Hematopoietic multipotent progenitor cell (in vitro differentiated cells): ENCODE measurements around the gene PDE1C. TPM values are rescaled to one million over a fixed set of nuclear protein-coding genes. Genes with fewer than 3 reads are reported as not detected.

Source experiments
- DNase-seq, 3 donors: peaks; one replicate each; pipeline ENCODE4 v3.0.0-alpha.2; 2011 to 2015; ENCODE audit warnings: low read depth in 2 of 3, low spot score in 2 of 3
- total RNA-seq: library from RNA; depleted of rRNA; stranded (reverse); fragments of >200 nt; gene quantifications from one replicate; pipeline ENCODE4 v1.2.3, GENCODE V29; 2012

PDE1C gene
- total RNA-seq, 1 donor, result under 0.01 TPM

- DNase-seq, result no peak
Measured at GRCh38 chr7:31953432-31953831, 116.8 kb downstream of the PDE1C start.

- no peak for DNase-seq
Measured at GRCh38 chr7:31950091-31950755, 120.0 kb downstream of the PDE1C start.

GRCh38 chr7:31948029-31948428, 122.2 kb downstream of the PDE1C start:
- DNase-seq, result no peak

- no peak for DNase-seq
Measured at GRCh38 chr7:31940167-31940566, 130.0 kb downstream of the PDE1C start.

GRCh38 chr7:31939076-31939475, 131.1 kb downstream of the PDE1C start:
- DNase-seq, result no peak

- DNase-seq, result no peak
Measured at GRCh38 chr7:31938650-31939049, 131.6 kb downstream of the PDE1C start.

- DNase-seq, result no peak
Measured at GRCh38 chr7:31937982-31938381, 132.2 kb downstream of the PDE1C start.

GRCh38 chr7:31935124-31936054, 134.8 kb downstream of the PDE1C start:
- no peak for DNase-seq

- DNase-seq, result no peak
Measured at GRCh38 chr7:31934551-31934950, 135.7 kb downstream of the PDE1C start.

GRCh38 chr7:31933481-31933880, 136.7 kb downstream of the PDE1C start:
- no peak for DNase-seq

GRCh38 chr7:31926991-31927584, 143.1 kb downstream of the PDE1C start:
- DNase-seq, result no peak

- DNase-seq, result no peak
Measured at GRCh38 chr7:31925753-31926454, 144.3 kb downstream of the PDE1C start.

GRCh38 chr7:31924251-31924650, 146.0 kb downstream of the PDE1C start:
- no peak for DNase-seq

GRCh38 chr7:31922848-31923247, 147.4 kb downstream of the PDE1C start:
- DNase-seq, result no peak

- no peak for DNase-seq
Measured at GRCh38 chr7:31921047-31921446, 149.2 kb downstream of the PDE1C start.

GRCh38 chr7:31919678-31920369, 150.4 kb downstream of the PDE1C start:
- DNase-seq, result no peak

- no peak for DNase-seq
Measured at GRCh38 chr7:31918706-31919393, 151.4 kb downstream of the PDE1C start.

- no peak for DNase-seq
Measured at GRCh38 chr7:31917256-31917655, 153.0 kb downstream of the PDE1C start.

- no peak for DNase-seq
Measured at GRCh38 chr7:31910191-31910590, 160.0 kb downstream of the PDE1C start.
